H9 (cell line): ENCODE measurements around the gene ABCA3. TPM values are rescaled to one million over a fixed set of nuclear protein-coding genes. Genes with fewer than 3 reads are reported as not detected.

Experiments
- DNase-seq: peaks from one replicate; pipeline ENCODE4 v3.0.0-alpha.2; 2017
- H2AFZ ChIP-seq: one replicate; pipeline ENCODE4 v1.6.1; 2013; ENCODE audit warnings: mild to moderate bottlenecking, low read length, control low read depth, moderate library complexity
- H2AK5ac ChIP-seq: 2 replicates; pipeline ENCODE4 v1.6.1; 2013; ENCODE audit warnings: low read length, control low read depth, mixed read lengths; ENCODE audit not compliant: insufficient read length
- H2BK120ac ChIP-seq: one replicate; pipeline ENCODE4 v1.6.1; 2013; ENCODE audit warnings: low read depth, mild to moderate bottlenecking, low read length, control low read depth, inconsistent platforms; ENCODE audit not compliant: poor library complexity, severe bottlenecking
- H2BK12ac ChIP-seq: 2 replicates; pipeline ENCODE4 v1.6.1; 2013; ENCODE audit warnings: low read length, control low read depth, mixed read lengths, low read depth; ENCODE audit not compliant: insufficient read length
- H2BK15ac ChIP-seq: 2 replicates; pipeline ENCODE4 v1.6.1; 2013; ENCODE audit warnings: low read depth, low read length, control low read depth
- H2BK20ac ChIP-seq: one replicate; pipeline ENCODE4 v1.6.1; 2013; ENCODE audit warnings: low read depth, mild to moderate bottlenecking, low read length, control low read depth, inconsistent platforms; ENCODE audit not compliant: poor library complexity, severe bottlenecking
- H2BK5ac ChIP-seq: 2 replicates; pipeline ENCODE4 v1.6.1; 2013; ENCODE audit warnings: low read length, control low read depth, mixed read lengths; ENCODE audit not compliant: insufficient read length
- H3K14ac ChIP-seq: 2 replicates; pipeline ENCODE4 v1.6.1; 2013; ENCODE audit warnings: low read length, control low read depth; ENCODE audit not compliant: insufficient read depth
- H3K18ac ChIP-seq: 2 replicates; pipeline ENCODE4 v1.6.1; 2013; ENCODE audit warnings: low read depth, mild to moderate bottlenecking, mixed read lengths, low read length, control low read depth; ENCODE audit not compliant: insufficient read length
- H3K23ac ChIP-seq: 2 replicates; pipeline ENCODE4 v1.6.1; 2013; ENCODE audit warnings: low read length, control low read depth, mixed read lengths, low read depth; ENCODE audit not compliant: insufficient read length
- H3K23me2 ChIP-seq: 2 replicates; pipeline ENCODE4 v1.6.1; 2013; ENCODE audit warnings: low read depth, mild to moderate bottlenecking, mixed read lengths, low read length, control low read depth; ENCODE audit not compliant: insufficient read length, poor library complexity, severe bottlenecking
- H3K27ac ChIP-seq: 2 replicates; pipeline ENCODE4 v1.5.1; 2013; ENCODE audit warnings: low read length, control low read depth, mixed read lengths, low read depth; ENCODE audit not compliant: insufficient read length
- H3K27me3 ChIP-seq: 2 replicates; pipeline ENCODE4 v1.6.1; 2013; ENCODE audit warnings: low read length, control low read depth, inconsistent platforms; ENCODE audit not compliant: insufficient read depth
- H3K4ac ChIP-seq: 2 replicates; pipeline ENCODE4 v1.6.1; 2013; ENCODE audit warnings: low read depth, mild to moderate bottlenecking, control low read depth, inconsistent platforms, low read length, moderate library complexity
- H3K4me1 ChIP-seq: 2 replicates; pipeline ENCODE4 v1.6.1; 2013; ENCODE audit warnings: low read length, control low read depth, inconsistent platforms; ENCODE audit not compliant: insufficient read depth
- H3K4me2 ChIP-seq: 2 replicates; pipeline ENCODE4 v1.6.1; 2013; ENCODE audit warnings: low read length, control low read depth, mixed read lengths; ENCODE audit not compliant: insufficient read length, insufficient read depth
- H3K56ac ChIP-seq: 2 replicates; pipeline ENCODE4 v1.6.1; 2013; ENCODE audit warnings: low read depth, mild to moderate bottlenecking, mixed read lengths, low read length, control low read depth; ENCODE audit not compliant: insufficient read length
- H3K79me1 ChIP-seq: 2 replicates; pipeline ENCODE4 v1.6.1; 2013; ENCODE audit warnings: low read depth, mild to moderate bottlenecking, moderate library complexity, low read length, control low read depth, inconsistent platforms; ENCODE audit not compliant: insufficient read depth, poor library complexity, severe bottlenecking
- H3K79me2 ChIP-seq: 2 replicates; pipeline ENCODE4 v1.6.1; 2013; ENCODE audit warnings: low read length, control low read depth, inconsistent platforms; ENCODE audit not compliant: insufficient read depth
- H3K9ac ChIP-seq: 2 replicates; pipeline ENCODE4 v1.6.1; 2013; ENCODE audit warnings: low read length, control low read depth, mixed read lengths; ENCODE audit not compliant: insufficient read length; ENCODE audit errors: extremely low read depth
- H3K9me3 ChIP-seq: one replicate; pipeline ENCODE4 v1.6.1; 2013; ENCODE audit warnings: low read depth, low read length, inconsistent platforms; ENCODE audit not compliant: control insufficient read depth
- H3T11ph ChIP-seq: one replicate; pipeline ENCODE4 v1.6.1; 2013; ENCODE audit warnings: mild to moderate bottlenecking, low read length, control low read depth, inconsistent platforms
- H4K20me1 ChIP-seq: one replicate; pipeline ENCODE4 v1.6.1; 2013; ENCODE audit not compliant: control insufficient read depth, insufficient read length, insufficient read depth
- H4K5ac ChIP-seq: 2 replicates; pipeline ENCODE4 v1.6.1; 2013; ENCODE audit warnings: low read depth, mild to moderate bottlenecking, mixed read lengths, low read length, control low read depth; ENCODE audit not compliant: insufficient read length
- H4K8ac ChIP-seq: replicated peaks from 2 replicates; pipeline ENCODE4 v1.6.1; 2013; ENCODE audit warnings: low read length, control low read depth, mixed read lengths, low read depth; ENCODE audit not compliant: insufficient read length
- H4K91ac ChIP-seq: 2 replicates; pipeline ENCODE4 v1.6.1; 2013; ENCODE audit warnings: low read depth, mild to moderate bottlenecking, moderate library complexity, mixed read lengths, low read length, control low read depth; ENCODE audit not compliant: insufficient read length
- H3K27ac Mint-ChIP-seq, 3 experiments: 2 replicates in 2 of 3; 3 replicates in 1 of 3; pipeline ENCODE4 v1.8.0; 2020 to 2021; ENCODE audit warnings: mixed read lengths in 3 of 3, mild to moderate bottlenecking in 1 of 3, moderate library complexity in 1 of 3
- H3K27me3 Mint-ChIP-seq: 2 replicates; pipeline ENCODE4 v1.8.0; 2021; ENCODE audit warnings: low read depth, mild to moderate bottlenecking, moderate library complexity, mixed read lengths
- H3K36me3 Mint-ChIP-seq, 3 experiments: 2 replicates in 2 of 3; 3 replicates in 1 of 3; pipeline ENCODE4 v1.8.0; 2020 to 2021; ENCODE audit warnings: low read depth in 3 of 3, mixed read lengths in 3 of 3; ENCODE audit not compliant: insufficient read depth in 1 of 3
- H3K4me1 Mint-ChIP-seq, 2 experiments: 2 replicates each; pipeline ENCODE4 v1.8.0; 2020; ENCODE audit warnings: mixed read lengths in 2 of 2
- H3K4me3 Mint-ChIP-seq, 2 experiments: 2 replicates in 1 of 2; 3 replicates in 1 of 2; pipeline ENCODE4 v1.8.0; 2020 to 2021; ENCODE audit warnings: mild to moderate bottlenecking in 2 of 2, mixed read lengths in 2 of 2, moderate library complexity in 1 of 2
- H3K9me3 Mint-ChIP-seq, 2 experiments: 2 replicates in 1 of 2; 3 replicates in 1 of 2; pipeline ENCODE4 v1.8.0; 2020; ENCODE audit warnings: mild to moderate bottlenecking in 2 of 2, mixed read lengths in 2 of 2, moderate library complexity in 1 of 2
- WGBS: extraction: QIAGEN DNeasy Blood & Tissue Kit; methylation state at CpG from one replicate; pipeline ENCODE4 v1.1.7; 2013; ENCODE audit warnings: missing lambda C conversion rate, low lambda C conversion rate, mixed read lengths; ENCODE audit not compliant: insufficient read length; ENCODE audit errors: extremely low coverage; 5-methylcytosine and 5-hydroxymethylcytosine counted together
- total RNA-seq: library from RNA; stranded (reverse); gene quantifications from 2 replicates; pipeline ENCODE4 v1.2.1, GENCODE V29; 2021
- TF ChIP-seq, protein P1 (sequence below): fragments of 200-600 bp; sonication (generic); conservative IDR thresholded peaks from 3 replicates; pipeline ENCODE4 v1.8.0; 2021; ENCODE audit warnings: antibody characterized with exemption, mild to moderate bottlenecking

ABCA3 gene
- total RNA-seq, 1 experiment from 2014 or later = 8.0 TPM

DNA sequence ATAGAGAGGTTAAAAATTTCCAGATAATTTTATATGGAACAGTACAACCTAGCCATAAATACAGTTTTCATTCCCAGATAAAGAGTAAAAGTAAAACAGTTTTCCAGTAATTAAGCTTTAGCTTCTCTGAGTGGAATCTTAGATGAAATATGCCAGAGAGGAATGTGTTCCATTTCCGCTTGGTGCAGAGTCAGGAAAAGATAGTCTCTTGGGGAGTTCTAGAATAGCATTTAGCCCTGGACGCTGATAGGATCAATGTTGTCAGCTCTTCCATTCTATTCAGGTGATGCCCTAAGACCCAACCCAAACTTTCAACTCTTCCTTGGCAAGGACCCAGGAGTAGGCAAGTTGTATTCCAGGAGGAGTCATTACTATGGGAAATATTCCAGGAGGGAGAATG lies 30.9 kb upstream of the ABCA3 start:
- H2BK120ac ChIP-seq = no peak overlapping the region
- H3K79me2 ChIP-seq = no peaks in the 10 kb centered on the region
- no peaks in the 10 kb centered on the region for H3K23me2 ChIP-seq
- no peak overlapping the region for H4K91ac ChIP-seq
- H3K9ac ChIP-seq = no peak overlapping the region
- H4K20me1 ChIP-seq = no peaks in the 10 kb centered on the region
- H3K79me1 ChIP-seq = no peaks in the 10 kb centered on the region
- no peak overlapping the region for H3K18ac ChIP-seq
- no peak overlapping the region for H2AK5ac ChIP-seq
- Mint-ChIP-seq H3K27ac (no peak overlapping the region), H3K4me1 (no peaks in the 10 kb centered on the region), H3K9me3 (no peaks in the 10 kb centered on the region), H3K36me3 (no peaks in the 10 kb centered on the region), H3K4me3 (no peak overlapping the region), H3K27me3 (peaks cover 34% of the 10 kb centered on the region)
- H3K27ac ChIP-seq = no peak overlapping the region
- no peak overlapping the region for H3K4me2 ChIP-seq
- no peak overlapping the region for H3T11ph ChIP-seq
- no peak overlapping the region for H4K5ac ChIP-seq
- H3K27me3 ChIP-seq = no peaks in the 10 kb centered on the region
- TF ChIP-seq, protein P1, sequence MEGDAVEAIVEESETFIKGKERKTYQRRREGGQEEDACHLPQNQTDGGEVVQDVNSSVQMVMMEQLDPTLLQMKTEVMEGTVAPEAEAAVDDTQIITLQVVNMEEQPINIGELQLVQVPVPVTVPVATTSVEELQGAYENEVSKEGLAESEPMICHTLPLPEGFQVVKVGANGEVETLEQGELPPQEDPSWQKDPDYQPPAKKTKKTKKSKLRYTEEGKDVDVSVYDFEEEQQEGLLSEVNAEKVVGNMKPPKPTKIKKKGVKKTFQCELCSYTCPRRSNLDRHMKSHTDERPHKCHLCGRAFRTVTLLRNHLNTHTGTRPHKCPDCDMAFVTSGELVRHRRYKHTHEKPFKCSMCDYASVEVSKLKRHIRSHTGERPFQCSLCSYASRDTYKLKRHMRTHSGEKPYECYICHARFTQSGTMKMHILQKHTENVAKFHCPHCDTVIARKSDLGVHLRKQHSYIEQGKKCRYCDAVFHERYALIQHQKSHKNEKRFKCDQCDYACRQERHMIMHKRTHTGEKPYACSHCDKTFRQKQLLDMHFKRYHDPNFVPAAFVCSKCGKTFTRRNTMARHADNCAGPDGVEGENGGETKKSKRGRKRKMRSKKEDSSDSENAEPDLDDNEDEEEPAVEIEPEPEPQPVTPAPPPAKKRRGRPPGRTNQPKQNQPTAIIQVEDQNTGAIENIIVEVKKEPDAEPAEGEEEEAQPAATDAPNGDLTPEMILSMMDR = no peak
- H3K56ac ChIP-seq = no peak overlapping the region
- no peak overlapping the region for H2BK15ac ChIP-seq
- no peak overlapping the region for H4K8ac ChIP-seq
- H2BK12ac ChIP-seq = no peak overlapping the region
- no peak overlapping the region for H3K23ac ChIP-seq
- no CpG with 5 or more reads among the region's 2 CpGs for WGBS
- no peak overlapping the region for H2BK20ac ChIP-seq
- no peak for DNase-seq
- H2AFZ ChIP-seq = no peak overlapping the region
- no peaks in the 10 kb centered on the region for H3K4me1 ChIP-seq
- no peak overlapping the region for H3K14ac ChIP-seq
- no peak overlapping the region for H2BK5ac ChIP-seq
- H3K4ac ChIP-seq = no peak overlapping the region
- H3K9me3 ChIP-seq = no peaks in the 10 kb centered on the region
